ENCODE data around the gene GET4.
"Not testable (repeated sequence)": the region's sequence is repeated elsewhere in the genome, so short reads cannot be mapped to it uniquely, and the experiment has no call there.

GET4 gene

DNA sequence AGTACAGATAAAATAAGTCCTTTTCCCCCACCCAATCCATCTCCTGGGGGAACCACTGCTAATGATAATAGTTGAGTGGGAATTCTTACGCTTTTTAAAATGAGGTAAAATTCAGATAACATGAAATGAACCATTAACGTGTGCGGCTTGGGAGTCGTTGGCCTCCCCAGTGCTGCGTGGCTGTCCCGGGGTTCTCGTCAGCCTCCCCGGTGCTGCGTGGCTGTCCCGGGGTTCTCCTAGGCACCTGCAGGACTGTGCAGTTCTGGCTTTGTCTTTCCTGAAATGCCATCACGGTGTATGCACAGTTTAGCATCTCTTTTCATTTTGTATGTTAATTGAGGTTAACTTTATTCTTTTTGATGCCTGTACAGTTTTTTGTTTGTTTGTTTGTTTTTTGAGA lies 30.6 kb upstream of the GET4 start:
- DNase-seq: no peak

- not testable (repeated sequence) for DNase-seq
Observed at GRCh38 chr7:846958-847650, 29.2 kb upstream of the GET4 start.

GRCh38 chr7:847728-848127 lies 28.6 kb upstream of the GET4 start:
- DNase-seq: not testable (repeated sequence)

- no peak for DNase-seq
Observed at GRCh38 chr7:849145-849544, 27.2 kb upstream of the GET4 start.

- no peak for DNase-seq
Observed at GRCh38 chr7:849781-850180, 26.6 kb upstream of the GET4 start.

DNA sequence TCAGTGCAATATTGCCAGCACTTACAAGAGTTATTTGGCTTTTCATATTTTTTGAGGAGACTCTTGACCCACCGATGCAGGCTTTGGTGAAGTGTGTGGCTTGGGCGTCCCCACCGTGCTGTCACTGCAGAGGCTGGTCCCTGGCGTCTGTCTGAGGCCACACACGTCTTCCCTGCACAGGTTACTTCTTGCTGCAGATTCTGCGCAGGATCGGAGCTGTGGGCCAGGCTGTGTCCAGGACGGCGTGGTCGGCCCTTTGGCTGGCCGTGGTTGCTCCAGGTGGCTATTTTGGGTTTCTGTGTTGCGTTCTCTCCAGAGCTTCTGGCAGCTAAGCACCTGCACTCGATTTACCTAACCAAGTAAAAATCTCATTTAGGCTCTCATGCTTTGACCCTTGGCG lies 25.1 kb upstream of the GET4 start:
- DNase-seq: no peak

- no peak for DNase-seq
Observed at GRCh38 chr7:853366-854117, 22.8 kb upstream of the GET4 start.

DNA sequence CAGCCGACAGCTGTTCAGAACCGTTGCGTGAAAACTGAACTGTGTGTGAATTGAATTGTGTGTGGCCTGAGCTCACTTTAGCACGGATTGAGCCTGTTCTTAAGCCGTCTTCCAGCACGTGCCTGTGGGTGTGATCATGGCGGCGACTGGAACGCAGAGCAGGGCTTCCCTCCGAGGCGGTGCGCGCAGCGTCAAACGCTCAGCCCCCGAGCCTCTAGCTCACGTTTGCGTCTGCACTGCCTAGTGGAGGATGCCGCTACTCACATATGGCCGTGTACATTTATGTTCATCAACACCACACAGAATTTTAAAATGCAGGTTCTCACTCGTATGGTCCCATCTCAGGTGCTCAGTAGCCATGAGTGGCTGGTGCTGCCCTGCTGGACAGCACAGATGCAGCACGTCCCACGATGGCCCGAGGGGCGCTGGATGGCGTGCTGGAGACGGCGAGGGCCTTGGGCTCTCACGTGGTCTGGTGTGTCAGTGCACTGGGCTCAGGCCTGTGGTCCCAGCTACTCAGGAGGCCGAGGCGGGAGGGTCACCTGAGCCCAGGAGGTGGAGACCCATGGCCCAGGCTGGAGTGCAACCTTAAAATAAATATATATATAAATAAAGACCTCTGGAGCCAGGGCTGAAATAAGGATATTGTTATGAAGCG lies 22.1 kb upstream of the GET4 start:
- no peak for DNase-seq

DNA sequence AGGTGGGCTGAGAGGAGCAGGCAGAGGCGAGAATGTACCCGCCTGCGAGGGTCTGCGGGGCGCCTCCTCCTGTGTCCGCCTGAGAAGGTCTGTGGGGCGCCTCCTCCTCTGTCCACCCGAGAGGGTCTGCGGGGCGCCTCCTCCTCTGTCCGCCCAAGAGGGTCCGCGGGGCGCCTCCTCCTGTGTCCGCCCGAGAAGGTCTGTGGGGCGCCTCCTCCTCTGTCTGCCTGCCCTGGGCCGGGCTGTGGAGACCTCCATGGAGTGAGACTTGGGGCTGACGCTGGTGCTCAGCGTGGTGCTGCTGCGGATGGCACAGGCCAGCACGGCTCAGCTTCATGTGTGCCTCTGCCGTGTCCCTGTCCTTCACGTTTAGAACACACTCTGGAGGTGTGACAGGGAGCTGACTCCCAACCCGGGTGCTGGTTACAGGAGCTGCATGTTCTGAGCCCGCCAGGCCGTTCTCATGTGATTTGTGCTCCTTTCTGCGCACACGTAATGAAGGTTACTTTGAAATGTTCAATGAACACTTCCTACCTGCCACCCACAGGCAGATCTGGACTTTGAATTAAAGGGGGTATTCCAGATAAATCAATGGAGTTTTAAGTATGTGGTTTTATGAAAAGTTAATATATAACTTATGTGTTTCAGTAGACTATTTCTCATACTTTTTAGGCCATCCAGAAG lies 20.5 kb upstream of the GET4 start:
- DNase-seq: no peak

- no peak for DNase-seq
Observed at GRCh38 chr7:856444-857095, 19.8 kb upstream of the GET4 start.

DNA sequence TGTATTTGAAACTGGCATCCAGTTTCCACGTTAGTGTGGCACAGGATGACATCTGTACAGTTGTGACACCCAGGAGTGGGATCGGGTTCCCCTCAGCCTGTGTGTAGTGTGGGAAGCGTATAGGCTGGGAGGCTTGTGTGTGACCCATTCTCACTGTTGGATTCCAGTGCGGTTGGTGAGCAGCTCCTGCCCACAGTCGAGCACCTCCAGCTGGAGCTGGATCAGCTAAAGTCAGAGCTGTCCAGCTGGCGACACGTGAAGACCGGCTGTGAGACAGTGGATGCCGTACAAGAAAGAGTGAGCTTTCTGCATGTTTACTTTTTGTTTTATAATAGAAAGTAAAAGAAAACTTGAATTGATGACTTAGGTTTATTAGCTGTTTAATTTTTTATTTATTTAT lies 18.7 kb upstream of the GET4 start:
- no peak for DNase-seq

GRCh38 chr7:859359-860030 lies 16.9 kb upstream of the GET4 start:
- DNase-seq: no peak

- DNase-seq: no peak
Observed at GRCh38 chr7:860149-860548, 16.2 kb upstream of the GET4 start.

DNA sequence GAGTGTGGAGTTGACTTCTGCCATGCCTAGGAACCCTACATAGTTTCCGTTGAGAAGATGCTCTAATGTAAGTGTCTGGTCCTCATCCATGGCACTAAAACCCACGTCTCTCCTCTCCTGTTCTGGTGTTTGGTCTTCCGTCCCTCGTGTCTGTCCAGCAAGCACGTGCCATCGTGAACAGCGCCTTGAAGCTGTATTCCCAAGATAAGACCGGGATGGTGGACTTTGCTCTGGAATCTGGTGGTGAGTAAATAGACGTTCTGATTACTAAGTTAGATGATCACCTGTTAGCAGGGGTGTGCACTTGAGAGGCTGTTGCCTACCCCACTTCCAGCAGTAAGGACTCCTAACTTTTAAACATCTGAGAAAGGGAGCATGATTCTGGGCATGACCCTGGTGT lies 15.1 kb upstream of the GET4 start:
- DNase-seq: no peak

GRCh38 chr7:862157-862556 lies 14.2 kb upstream of the GET4 start:
- DNase-seq: no peak

DNA sequence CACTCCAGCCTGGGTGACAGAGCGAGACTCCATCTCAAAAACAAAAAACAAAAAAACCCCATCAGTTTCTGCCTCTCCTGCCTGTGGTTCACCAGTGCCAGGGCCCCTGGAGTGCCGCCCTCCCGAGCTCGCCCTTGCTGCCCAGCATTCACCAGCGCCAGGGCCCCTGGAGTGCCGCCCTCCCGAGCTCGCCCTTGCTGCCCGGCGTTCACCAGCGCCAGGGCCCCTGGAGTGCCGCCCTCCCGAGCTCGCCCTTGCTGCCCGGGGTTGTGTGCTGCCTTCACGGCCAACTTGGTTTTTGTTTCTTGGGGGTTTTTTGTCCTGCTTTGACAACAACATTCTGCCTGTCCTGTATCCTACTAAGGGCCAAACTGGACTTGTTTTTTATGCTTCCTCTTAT lies 13.2 kb upstream of the GET4 start:
- DNase-seq: no peak

GRCh38 chr7:865921-866320 lies 10.4 kb upstream of the GET4 start:
- no peak for DNase-seq

DNA sequence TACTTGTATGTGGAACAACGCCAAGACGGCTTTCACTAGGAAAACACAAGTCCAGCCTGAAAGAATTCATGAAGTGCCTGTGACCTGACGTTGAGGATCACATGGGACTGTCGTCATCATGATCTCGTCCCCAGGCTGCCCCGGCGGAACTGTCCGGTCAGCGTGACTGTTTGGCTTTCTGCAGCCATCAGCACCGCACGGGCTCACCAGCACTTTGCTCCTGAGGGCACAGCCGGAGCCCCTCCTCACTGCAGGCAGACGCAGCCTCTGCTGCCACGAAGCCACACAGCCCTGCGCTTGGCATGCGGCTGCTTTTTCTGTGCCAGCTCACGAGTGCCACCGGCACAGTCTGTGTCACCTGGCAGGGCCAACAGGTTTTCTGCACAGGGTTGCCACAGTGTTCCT lies 9.4 kb upstream of the GET4 start:
- DNase-seq: no peak

DNA sequence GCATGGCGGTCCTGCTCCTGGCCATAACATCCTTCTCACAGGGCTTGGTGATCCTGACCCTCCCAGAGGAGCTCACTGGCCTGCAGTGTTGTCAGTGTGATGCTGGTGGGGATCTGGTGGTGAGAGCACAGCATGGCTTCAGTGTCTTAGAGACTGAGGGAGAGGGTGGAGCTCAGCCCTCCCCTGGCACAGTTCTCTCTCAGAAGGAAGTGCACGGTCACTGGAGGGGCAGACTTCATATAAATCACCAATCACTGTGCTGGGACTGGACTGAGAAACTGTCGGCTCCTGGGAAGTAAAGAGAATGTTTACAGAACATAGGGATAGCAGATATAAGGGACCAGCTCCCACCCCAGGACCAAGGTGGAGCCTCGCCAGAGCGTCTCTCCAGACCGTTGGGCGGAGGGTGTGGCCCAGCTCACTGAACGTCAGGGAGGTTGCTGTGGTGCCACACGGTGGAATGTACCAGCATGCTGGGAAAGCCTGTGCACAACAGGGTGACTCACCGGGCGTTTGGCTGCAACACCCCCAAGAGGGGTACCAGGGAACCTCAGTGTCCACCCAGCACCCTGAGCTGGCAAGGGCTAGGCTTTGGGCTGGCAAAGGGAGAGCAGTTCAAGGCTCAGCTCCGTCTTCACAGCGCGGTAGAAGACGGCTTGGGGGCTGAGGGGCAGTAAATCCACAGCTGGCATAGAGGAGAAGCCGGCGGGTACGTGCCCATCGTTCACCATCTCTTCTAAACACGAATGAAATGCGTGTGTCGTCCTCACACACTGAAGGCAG lies 8.8 kb upstream of the GET4 start:
- no peak for DNase-seq

GRCh38 chr7:868189-868486 lies 8.2 kb upstream of the GET4 start:
- no peak for DNase-seq

GRCh38 chr7:869348-869747 lies 7.0 kb upstream of the GET4 start:
- no peak for DNase-seq

All from NCI-H1092 (cell line).